ENCODE results near the gene SPIRE1. TPM values are rescaled to one million over a fixed set of nuclear protein-coding genes. Genes with fewer than 3 reads are reported as not detected.
"Not testable (repeated sequence)": the region's sequence is repeated elsewhere in the genome, so short reads cannot be mapped to it uniquely, and the experiment has no call there.

The SPIRE1 gene
- total and polyA plus RNA-seq, 8 donors = 3.1 to 24.4 (median 8.4) TPM

GRCh38 chr18:12567849-12568248 is 90.1 kb downstream of the SPIRE1 start:
- peaks cover 0 to 9% (median 0%) of the 10 kb centered on the region in 4 donors for H3K4me1 ChIP-seq
- 83 to 92% (median 84%) methylated on average over 4 of the region's 4 CpGs for WGBS, 5 donors
- H3K36me3 ChIP-seq = no peaks in the 10 kb centered on the region
- DNase-seq = no peak
- no peak overlapping the region for H3K27ac ChIP-seq
- H3K4me3 ChIP-seq = no peak overlapping the region
- intact Hi-C loops (cut with DNase I; ENCODE audit: low total_unique reads) = no loop called here
- H3K27me3 ChIP-seq = no peaks in the 10 kb centered on the region
- H3K9me3 ChIP-seq = no peaks in the 10 kb centered on the region
- TF ChIP-seq CTCF (IDR thresholded peaks at IDR 0.05) (no peak), EP300 (IDR thresholded peaks at IDR 0.05) (no peak), POLR2A (IDR thresholded peaks at IDR 0.05) (no peak), POLR2AphosphoS5 (IDR thresholded peaks at IDR 0.05) (no peak)

DNA sequence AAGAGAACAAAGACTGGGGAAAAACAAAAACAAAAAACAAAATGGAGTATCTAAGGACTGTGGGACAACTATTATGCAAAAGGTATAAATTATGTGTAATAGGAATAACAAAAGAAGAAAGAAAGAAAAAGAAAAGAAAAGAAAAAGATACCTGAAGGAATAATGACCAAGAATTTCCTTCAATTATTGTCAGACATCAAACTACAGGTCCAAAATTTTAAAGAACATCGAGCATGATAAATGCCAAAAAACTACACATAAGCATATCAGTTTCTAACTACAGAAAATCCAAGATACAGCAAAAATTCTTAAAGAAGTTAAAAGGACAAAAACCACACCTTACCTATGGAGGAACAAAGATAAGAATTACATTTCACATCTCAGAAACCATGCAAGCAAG is 93.0 kb downstream of the SPIRE1 start:
- H3K4me3 ChIP-seq = no peak overlapping the region
- no peak for DNase-seq
- H3K27me3 ChIP-seq = no peaks in the 10 kb centered on the region
- no peaks in the 10 kb centered on the region for H3K36me3 ChIP-seq
- H3K9me3 ChIP-seq = no peaks in the 10 kb centered on the region
- WGBS, 5 donors = 94 to 100% (median 97%) methylated on average over 1 of the region's 1 CpG
- H3K27ac ChIP-seq = no peak overlapping the region
- H3K4me1 ChIP-seq = peaks cover 0 to 4% (median 0%) of the 10 kb centered on the region in 4 donors
- intact Hi-C loops (cut with DNase I; ENCODE audit: low total_unique reads) = no loop called here
- TF ChIP-seq POLR2A (IDR thresholded peaks at IDR 0.05) = no peak

DNA sequence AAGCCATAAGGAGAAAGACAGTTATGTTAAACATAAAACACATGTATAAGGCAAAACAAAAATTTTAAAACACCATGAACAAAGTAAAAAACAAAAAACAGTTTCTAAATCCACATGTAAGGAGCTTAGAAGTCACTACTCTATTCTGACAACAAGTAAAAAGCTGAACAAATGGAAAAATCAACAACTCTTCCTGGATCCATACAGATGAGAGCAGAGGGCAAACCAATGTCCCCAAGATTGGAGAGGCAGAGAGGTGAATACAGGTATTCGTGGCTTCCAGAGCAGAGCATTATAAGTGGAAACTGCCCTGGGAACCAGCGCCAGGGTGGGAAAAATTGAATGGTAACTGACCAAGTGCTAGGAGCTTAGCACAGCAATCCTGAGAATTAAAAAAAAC is 93.5 kb downstream of the SPIRE1 start:
- no peak for TF ChIP-seq CTCF (IDR thresholded peaks at IDR 0.05)
- no peak for TF ChIP-seq EP300 (IDR thresholded peaks at IDR 0.05)
- TF ChIP-seq POLR2A (IDR thresholded peaks at IDR 0.05) = no peak
- no peak for TF ChIP-seq POLR2AphosphoS5 (IDR thresholded peaks at IDR 0.05)
- whole genome bisulfite sequencing, 5 donors = 82 to 89% (median 87%) methylated on average over 2 of the region's 2 CpGs
- DNase-seq = no peak

GRCh38 chr18:12560600-12560999 is 97.3 kb downstream of the SPIRE1 start:
- H3K27me3 ChIP-seq; intact Hi-C loops (cut with DNase I; ENCODE audit: low total_unique reads); H3K27ac ChIP-seq; DNase-seq; H3K4me1 ChIP-seq; H3K4me3 ChIP-seq: not testable (repeated sequence)
- H3K36me3 ChIP-seq = peaks cover 0 to 18% (median 0%) of the 10 kb centered on the region in 4 donors
- WGBS, 5 donors = 83 to 87% (median 85%) methylated on average over 6 of the region's 6 CpGs
- peaks cover 0 to 33% (median 6%) of the 10 kb centered on the region in 4 donors for H3K9me3 ChIP-seq

More for the DNA sequence above, 93.5 kb downstream of the SPIRE1 start:
- Histone ChIP-seq H3K9me3 (peaks cover 0 to 4% (median 0%) of the 10 kb centered on the region in 4 donors), H3K4me3 (no peak overlapping the region), H3K4me1 (no peaks in the 10 kb centered on the region), H3K36me3 (no peaks in the 10 kb centered on the region), H3K27ac (no peak overlapping the region), H3K27me3 (no peaks in the 10 kb centered on the region)
- intact Hi-C loops (cut with DNase I; ENCODE audit: low total_unique reads) = no loop called here

- no peak overlapping the region for H3K4me3 ChIP-seq
- H3K27me3 ChIP-seq = no peaks in the 10 kb centered on the region
- DNase-seq = no peak
- no peak overlapping the region for H3K27ac ChIP-seq
- H3K36me3 ChIP-seq = peaks cover 0 to 18% (median 0%) of the 10 kb centered on the region in 4 donors
- intact Hi-C loops (cut with DNase I; ENCODE audit: low total_unique reads) = no loop called here
- TF ChIP-seq POLR2AphosphoS5 (IDR thresholded peaks at IDR 0.05) = no peak
- no peak for TF ChIP-seq POLR2A (IDR thresholded peaks at IDR 0.05)
- TF ChIP-seq EP300 (IDR thresholded peaks at IDR 0.05) = no peak
- no peak for TF ChIP-seq CTCF (IDR thresholded peaks at IDR 0.05)
- H3K4me1 ChIP-seq = no peaks in the 10 kb centered on the region
- H3K9me3 ChIP-seq = peaks cover 0 to 33% (median 6%) of the 10 kb centered on the region in 4 donors
- WGBS, 5 donors = 93 to 98% (median 96%) methylated on average over 11 to 24 of the region's 24 CpGs
Observed at GRCh38 chr18:12559319-12559718, 98.6 kb downstream of the SPIRE1 start.

Data from stomach (tissue), 9 donors.